ENCODE measurements around the gene CEP89. TPM values are rescaled to one million over a fixed set of nuclear protein-coding genes. Genes with fewer than 3 reads are reported as not detected.
"Not testable (repeated sequence)": the region's sequence is repeated elsewhere in the genome, so short reads cannot be mapped to it uniquely, and the experiment has no call there.

The CEP89 gene
- total RNA-seq, 1 donor from 2014 or later: 9.2 TPM

DNA sequence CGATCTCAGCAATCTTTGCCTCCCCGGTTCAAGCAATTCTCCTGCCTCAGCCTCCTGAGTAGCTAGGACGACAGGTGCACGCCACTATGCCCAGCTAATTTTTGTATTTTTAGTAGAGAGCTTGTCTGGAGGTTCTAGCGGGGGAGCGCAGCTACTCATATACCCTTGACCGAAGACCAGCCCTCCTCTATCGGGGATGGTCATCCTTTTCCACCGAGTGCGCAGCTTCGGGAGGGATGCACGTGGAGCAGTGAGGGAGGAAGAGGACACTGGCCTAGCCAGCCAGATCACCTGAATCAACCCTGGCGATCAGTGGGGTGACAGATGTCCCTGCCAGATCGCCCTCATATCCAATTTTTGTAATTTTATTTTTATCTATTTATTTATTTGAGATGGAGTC lies 109.0 kb downstream of the CEP89 start:
- DNase-seq (no peak), ATAC-seq (no peak)
- intact Hi-C loops (cut with micrococcal nuclease): no loop called here

DNA sequence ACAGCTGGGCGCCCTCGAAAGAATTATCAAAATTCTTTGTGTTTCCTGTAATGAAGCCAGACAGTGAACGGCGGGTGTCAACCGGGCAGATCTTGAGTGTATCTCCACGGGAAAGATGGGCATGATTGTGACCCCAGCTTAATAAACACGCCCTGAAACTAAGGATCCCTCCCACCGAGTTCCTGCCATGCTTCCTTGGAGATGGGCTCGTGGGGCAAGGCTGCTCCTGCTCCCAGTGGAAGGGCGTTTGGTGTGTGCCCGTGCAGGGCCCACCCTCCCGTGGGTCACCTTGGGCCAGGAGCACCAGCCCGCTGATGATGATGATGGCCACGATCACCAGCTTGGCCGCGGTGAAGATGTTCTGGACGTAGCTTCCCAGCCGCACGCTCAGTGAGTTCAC lies 109.6 kb downstream of the CEP89 start:
- intact Hi-C loops (cut with micrococcal nuclease): no loop called here
- ATAC-seq (no peak), DNase-seq (no peak)

DNA sequence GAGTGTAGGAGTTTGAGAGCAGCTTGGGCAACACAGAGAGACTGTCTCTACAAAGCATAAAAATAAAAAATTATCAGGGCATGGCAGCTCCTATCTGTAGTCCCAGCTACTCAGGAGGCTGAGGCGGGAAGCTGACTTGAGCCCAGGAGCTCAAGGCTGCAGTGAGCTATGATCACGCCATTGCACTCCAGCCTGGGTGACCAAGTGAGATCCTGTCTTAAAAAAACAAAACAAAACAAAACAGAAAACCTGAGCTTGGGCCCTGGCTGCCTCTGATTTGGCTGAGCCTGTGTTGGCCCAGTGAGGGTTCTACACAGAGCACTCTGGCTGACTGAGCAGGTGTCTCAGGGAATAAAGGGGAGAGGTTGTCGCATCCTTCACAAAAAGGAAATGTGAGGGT lies 110.2 kb downstream of the CEP89 start:
- no peak for ATAC-seq
- intact Hi-C loops (cut with micrococcal nuclease): no loop called here
- no peak for DNase-seq

DNA sequence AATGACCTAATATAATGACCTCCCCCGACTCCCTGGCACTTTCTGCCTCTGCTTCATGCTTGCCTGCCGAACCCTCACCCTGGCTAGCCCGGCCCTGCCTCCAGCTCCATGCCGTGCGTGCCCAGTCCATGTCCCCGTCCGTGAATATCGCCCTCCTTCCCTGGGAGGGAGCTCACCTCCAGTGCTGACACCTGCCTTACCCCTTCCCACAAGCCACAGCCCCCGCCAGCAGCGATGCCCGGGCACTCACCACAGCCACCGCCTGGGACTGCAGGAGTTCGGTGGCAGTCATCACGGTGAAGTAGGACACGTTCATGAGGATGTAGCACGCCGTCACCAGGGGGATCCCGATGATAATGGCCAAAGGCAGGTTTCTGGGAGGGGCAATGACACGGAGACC lies 112.2 kb downstream of the CEP89 start:
- ATAC-seq (no peak), DNase-seq (no peak)
- intact Hi-C loops (cut with micrococcal nuclease): no loop called here

DNA sequence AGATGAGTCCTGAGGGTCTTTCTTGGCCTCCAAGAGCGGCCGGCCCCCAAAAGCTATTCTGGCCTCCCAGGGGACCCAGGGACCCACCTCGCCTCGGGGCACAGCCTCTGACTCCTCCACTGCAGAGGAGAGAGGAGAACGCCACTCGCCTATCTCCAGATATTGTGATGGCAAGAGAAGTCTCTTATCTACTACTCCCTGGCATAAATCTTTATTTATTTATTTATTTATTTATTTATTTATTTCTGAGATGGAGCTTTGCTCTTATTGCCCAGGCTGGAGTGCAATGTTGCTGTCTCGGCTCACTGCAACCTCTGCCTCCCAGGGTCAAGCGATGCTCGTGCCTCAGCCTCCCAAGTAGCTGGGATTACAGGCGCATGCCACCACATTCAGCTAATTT lies 113.2 kb downstream of the CEP89 start:
- intact Hi-C loops (cut with micrococcal nuclease): no loop called here

DNA sequence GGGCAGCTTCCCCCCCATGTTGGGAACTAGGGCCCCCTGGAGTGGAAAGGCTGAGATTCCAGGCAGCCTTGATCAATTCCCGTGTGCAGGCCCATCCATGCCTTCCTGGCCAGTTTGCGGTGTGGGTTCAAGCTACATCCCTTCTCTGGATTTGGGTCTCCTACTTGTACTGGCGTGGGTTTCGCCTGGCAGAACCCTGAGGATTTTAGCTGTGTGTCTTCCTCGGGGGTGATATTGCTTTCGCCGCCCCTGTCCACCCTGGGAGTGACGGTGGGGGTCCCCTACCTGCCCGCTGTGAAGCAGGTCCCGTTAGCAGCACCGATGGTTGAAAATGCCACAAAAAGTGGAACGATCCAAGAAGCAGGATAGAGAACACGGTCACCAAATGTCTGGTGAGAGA lies 113.6 kb downstream of the CEP89 start:
- DNase-seq (no peak), ATAC-seq (no peak)
- intact Hi-C loops (cut with micrococcal nuclease): no loop called here

More for the DNA sequence above, 113.2 kb downstream of the CEP89 start:
- ATAC-seq (no peak), DNase-seq (no peak)

DNA sequence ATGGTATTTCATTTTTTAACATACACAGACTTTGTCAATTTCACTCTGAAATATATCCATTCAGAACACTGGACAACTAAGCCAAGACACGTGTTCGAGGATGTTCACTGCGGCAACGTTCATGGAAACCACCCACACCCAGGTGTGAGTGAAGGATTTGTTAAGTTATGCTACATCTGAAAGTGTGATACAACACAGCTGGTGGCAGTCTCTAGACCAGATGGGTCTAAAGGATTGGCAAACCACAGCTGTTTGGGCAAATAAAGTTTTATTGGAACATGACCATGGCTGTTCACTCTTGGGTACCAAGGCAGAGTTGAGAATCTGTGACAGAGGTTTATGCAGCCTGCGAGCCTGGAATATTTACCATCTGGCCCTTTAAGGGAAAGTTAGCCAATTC lies 114.2 kb downstream of the CEP89 start:
- ATAC-seq: no peak
- intact Hi-C loops (cut with micrococcal nuclease): no loop called here
- DNase-seq: no peak

DNA sequence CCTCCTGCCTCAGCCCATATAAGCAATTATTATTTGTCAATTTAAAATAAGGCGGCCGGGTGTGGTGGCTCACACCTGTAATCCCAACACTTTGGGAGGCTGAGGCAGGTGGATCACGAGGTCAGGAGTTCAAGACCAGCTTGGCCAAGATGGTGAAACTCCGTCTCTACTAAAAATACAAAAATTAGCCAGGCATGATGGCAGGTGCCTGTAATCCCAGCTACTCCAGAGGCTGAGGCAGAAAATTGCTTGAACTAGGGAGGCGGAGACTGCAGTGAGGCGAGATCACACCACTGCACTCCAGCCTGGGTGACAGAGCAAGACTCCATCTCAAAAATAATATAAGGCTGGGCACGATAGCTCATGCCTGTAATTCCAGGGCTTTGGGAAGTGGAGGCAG lies 114.9 kb downstream of the CEP89 start:
- DNase-seq; ATAC-seq; intact Hi-C loops (cut with micrococcal nuclease): not testable (repeated sequence)

DNA sequence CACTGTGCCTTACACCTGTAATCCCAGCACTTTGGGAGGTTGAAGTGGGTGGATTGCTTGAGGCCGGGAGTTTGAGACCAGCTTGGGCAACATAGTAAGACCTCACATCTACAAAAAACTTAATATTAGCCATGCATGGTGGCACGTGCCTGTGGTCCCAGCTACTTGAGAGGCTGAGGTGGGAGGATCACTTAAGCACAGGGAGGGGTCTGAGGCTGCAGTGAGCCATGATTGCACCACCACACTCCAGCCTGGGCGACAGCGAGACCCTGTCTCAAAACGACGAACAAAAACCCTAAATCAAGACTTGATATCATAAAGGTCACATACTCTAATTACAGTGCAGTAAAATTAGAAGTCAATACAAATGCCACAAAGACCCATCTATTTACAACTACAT lies 119.5 kb downstream of the CEP89 start:
- intact Hi-C loops (cut with micrococcal nuclease): no loop called here

DNA sequence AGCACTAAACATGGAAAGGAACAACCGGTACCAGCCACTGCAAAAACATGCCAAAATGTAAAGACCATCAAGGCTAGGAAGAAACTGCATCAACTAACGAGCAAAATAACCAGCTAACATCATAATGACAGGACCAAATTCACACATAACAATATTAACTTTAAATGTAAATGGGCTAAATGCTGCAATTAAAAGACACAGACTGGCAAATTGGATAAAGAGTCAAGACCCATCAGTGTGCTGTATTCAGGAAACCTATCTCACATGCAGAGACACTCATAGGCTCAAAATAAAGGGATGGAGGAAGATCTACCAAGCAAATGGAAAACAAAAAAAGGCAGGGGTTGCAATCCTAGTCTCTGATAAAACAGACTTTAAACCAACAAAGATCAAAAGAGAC lies 123.7 kb downstream of the CEP89 start:
- ATAC-seq; intact Hi-C loops (cut with micrococcal nuclease): not testable (repeated sequence)

More for the DNA sequence above, 119.5 kb downstream of the CEP89 start:
- no peak for DNase-seq
- ATAC-seq: no peak

DNA sequence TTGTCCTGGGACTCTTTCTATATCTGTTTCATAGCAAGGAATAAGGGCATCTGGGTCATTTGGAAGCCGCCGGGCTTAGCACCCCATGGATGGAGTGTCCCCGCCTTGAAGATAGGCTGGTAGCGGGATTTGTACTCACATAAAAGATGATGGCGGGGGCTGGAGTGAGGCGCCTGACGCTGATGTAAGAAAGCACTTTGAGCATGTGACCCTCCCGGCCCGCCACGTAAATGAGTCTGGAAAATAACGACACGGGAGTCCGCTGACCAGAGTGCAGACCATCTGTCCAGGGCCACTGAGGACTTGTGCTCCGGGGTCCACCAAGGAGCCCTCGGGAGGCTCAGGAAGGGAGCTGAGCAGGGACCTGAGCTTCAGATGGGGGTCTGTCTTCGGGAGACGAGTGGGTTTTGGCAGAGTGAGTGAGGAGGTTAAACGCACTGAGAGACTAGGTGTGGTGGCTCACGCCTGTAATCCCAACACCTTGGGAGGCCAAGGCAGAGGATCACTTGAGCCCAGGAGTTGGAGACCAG lies 128.0 kb downstream of the CEP89 start:
- intact Hi-C loops (cut with micrococcal nuclease): no loop called here
- ATAC-seq: no peak
- DNase-seq: no peak

More for the DNA sequence above, 123.7 kb downstream of the CEP89 start:
- DNase-seq: not testable (repeated sequence)

DNA sequence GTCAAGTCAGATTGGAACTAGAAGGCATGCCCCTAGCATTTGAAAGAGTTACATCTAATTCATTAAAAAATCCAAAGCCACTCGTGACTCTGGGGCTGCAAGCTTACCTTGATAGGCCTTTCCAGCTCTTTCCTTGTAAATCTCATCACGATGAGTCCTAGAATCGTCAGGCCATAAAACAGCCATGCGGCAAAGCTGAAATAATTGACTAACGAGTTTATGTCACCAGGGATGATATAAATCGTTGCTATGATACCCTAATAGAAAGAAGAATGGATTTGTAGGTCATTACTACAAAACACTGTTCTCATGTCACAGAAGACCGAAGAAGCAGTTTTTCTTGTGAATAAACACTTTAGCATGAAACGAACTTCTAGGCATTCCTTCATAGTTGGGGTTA lies 129.7 kb downstream of the CEP89 start:
- intact Hi-C loops (cut with micrococcal nuclease): no loop called here
- DNase-seq (no peak), ATAC-seq (no peak)

DNA sequence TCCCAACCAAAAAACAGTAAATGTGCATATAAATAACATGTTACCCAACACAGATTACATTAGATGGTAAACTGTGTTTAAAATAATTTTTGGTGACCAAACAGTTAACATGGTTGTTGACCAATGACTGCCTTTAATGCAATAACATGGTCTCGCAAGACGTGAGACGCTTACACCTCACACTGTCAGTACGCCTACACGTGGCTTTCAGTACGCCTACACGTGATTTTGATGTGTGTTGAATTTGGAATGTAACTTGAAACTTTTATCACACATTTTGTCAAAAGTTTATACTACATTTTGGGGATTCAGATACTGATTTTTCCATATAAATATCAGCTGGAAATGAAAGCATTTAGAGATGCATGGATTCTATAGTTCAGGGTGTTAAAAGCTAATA lies 134.2 kb downstream of the CEP89 start:
- intact Hi-C loops (cut with micrococcal nuclease): no loop called here
- DNase-seq (no peak), ATAC-seq (no peak)

DNA sequence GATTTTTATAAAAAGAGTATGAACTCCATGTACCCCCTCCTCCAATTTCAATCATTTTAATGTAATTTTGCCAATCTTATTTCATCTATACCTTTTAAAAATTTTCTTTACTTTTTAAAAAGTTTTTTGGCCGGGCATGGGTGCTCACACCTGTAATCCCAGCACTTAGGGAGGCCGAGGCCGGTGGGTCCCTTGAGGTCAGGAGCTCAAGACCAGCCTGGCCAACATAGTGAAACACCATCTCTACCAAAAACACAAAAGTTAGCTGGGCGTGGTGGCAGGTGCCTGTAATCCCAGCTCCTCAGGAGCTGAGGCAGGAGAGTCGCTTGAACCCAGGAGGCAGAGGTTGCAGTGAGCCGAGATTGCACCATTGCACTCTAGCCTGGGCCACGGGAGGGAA lies 138.4 kb downstream of the CEP89 start:
- ATAC-seq; intact Hi-C loops (cut with micrococcal nuclease); DNase-seq: not testable (repeated sequence)

DNA sequence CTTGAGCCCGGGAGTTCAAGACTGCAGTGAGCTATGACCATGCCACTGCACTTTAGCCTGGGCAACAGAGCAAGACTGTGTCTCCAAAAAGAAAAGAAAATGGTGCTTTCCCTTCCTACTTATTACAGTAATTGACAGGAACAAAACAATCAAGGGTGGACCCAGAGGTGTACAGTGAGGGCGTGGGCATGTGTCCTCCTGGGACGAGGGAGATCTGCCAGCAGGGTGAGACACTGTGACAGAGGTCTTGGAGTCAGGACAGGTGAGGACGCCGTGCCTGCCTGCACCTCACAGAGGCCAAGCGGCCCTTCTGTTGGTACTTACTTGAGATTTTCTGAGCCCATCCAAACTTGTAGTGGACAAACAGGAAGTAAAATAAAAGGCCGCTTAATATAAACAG lies 138.9 kb downstream of the CEP89 start:
- intact Hi-C loops (cut with micrococcal nuclease): not testable (repeated sequence)

DNA sequence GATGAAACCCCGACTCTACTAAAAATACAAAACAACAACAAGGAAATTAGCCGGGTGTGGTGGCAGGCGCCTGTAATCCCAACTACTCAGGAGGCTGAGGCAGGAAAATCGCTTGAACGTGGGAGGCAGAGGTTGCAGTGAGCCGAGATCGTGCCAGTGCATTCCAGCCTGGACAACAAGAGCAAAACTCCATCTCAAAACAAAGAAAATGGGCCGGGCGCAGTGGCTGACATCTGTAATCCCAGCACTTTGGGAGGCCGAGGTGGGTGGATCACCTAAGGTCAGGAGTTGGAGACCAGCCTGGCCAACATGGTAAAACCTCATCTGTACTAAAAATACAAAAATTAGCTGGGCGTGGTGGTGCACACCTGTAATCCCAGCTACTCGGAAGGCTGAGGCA lies 139.7 kb downstream of the CEP89 start:
- intact Hi-C loops (cut with micrococcal nuclease); DNase-seq; ATAC-seq: not testable (repeated sequence)

More for the DNA sequence above, 138.9 kb downstream of the CEP89 start:
- ATAC-seq, DNase-seq: not testable (repeated sequence)

DNA sequence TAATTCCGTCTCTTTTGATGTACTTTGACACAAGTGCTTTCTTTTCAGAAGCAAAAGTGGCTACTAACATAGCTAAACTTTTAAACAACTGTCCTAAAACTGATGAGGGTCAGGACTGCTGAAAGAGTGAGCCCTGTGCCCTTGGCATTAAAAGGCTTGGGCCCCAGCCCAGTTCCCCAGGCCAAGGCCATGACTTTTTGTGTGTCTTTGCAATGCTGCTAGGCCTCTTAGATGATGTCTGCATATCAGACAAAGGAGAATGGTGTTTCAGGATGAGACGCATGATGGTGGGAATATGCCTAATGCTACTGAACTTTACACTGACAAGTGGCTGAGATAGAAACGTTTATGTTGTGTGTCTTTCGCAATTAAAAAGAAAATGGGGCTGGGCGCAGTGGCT lies 140.1 kb downstream of the CEP89 start:
- DNase-seq (no peak), ATAC-seq (no peak)
- intact Hi-C loops (cut with micrococcal nuclease): no loop called here

DNA sequence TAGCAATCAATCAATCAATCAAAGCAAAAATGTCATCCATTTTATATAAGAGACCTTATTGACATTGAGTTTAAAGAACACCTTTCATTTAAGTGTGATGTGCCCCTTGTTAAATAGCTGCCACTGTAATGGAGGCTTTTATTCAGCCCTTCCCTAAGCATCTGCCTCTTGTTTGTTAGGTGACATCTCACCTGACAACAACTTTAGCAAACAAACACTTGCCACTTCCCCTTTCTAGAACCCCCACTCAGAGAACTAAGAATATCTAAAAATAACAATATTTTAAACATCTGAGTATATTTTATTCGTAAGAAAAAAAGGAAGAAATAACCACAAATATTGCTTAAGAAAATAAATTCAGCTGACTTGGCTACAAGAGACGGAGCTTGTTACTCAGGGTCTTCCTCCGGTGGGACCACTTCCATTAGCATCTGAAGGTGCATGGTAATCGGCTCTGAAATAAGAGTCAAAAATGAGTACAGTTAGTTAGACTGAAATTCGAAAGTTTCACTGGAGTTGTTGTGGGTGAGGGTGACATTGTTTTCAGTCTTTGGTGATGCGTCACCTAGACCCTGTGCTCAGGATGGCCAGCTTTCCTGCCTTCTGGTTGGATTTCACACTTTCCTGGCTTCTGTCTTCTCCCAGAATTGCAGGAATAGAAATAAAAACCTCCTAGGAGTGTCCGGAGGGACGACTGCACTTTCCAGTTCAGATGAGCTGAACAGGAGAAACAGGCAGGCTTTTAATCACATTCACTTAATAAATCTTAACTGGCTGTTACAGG lies 141.3 kb downstream of the CEP89 start:
- ATAC-seq (no peak), DNase-seq (no peak)
- intact Hi-C loops (cut with micrococcal nuclease): no loop called here

DNA sequence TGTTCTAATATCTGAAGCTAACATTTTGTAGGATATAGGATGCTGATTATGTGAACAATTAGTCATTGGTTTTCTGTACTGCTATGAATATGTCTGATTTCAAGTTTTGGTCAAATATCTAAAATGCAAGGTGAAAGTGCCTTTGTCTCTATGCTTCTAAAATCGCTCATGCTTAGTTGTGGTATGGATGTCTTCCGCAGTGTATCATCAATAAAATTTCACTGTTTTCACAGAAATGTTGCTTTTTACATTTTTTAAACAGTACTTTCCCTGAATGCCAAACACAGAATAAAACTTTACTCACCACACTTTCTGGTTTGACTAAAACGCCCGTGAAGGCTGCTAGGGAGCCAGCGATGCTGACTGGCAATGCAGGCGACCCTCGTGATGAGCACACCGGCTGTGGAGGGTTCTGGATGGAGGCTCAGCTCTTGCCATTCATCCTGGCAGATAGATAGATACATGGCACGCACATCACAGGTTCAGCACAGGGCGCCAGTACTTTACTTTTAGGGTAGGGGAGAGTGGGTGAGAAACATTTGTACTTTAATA lies 142.3 kb downstream of the CEP89 start:
- DNase-seq: no peak
- ATAC-seq: no peak
- intact Hi-C loops (cut with micrococcal nuclease): no loop called here

DNA sequence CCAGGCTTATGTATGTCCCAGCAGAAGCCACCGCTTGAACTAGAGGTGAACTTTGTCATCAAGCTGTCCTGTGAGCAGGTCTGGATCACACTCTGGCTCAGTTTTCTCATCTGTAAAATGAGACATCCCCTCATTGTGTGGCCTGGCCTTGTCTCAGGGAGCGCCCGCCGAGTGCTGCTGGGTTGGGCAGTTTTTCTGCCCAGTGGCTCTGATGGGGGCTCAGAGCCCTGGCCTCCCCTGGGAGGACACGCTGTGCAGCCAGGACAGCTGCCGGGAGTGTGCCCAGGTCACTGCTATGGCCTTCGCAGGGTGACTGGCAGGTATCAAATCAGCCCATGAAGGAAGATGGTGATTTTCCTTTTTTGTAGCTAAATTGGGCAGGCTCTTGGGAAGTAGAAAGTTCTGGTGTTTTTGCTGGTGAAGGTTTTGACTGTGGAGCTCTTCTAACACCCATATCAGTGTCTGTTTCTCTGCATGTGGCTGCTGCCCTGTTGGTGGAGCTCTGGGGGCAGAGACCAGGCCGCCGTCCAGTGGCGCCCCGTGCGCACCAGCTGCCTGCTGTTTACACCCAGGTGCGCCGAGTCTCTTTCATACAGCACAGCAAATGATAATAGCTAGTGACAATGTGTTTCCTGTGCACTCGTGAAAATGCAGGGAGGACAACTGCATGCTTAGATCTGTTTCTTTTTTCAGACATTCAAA lies 143.0 kb downstream of the CEP89 start:
- DNase-seq (no peak), ATAC-seq (no peak)
- intact Hi-C loops (cut with micrococcal nuclease): no loop called here

All from left ventricle myocardium superior (tissue), 1 donor.